Measurements from ENCODE around the gene MED22.
A peak's percentile ranks its signal among the peaks of the same experiment; 100 is the strongest.
"Not testable (repeated sequence)": the region's sequence is repeated elsewhere in the genome, so short reads cannot be mapped to it uniquely, and the experiment has no call there.

Gene MED22

GRCh38 chr9:133354766-133355165 lies 6.8 kb upstream of the MED22 start:
- DNase-seq = no peak

- DNase-seq = no peak
Measured at GRCh38 chr9:133353548-133353947, 5.6 kb upstream of the MED22 start.

- no peak for DNase-seq
Measured at GRCh38 chr9:133352635-133353340, 4.9 kb upstream of the MED22 start.

- DNase-seq = no peak
Measured at GRCh38 chr9:133351908-133352634, 4.1 kb upstream of the MED22 start.

- no peak for DNase-seq
Measured at GRCh38 chr9:133351526-133351907, 3.6 kb upstream of the MED22 start.

- DNase-seq = no peak
Measured at GRCh38 chr9:133349965-133350616, 2.2 kb upstream of the MED22 start.

GRCh38 chr9:133348718-133349573 lies 1.0 kb upstream of the MED22 start:
- DNase-seq = no peak

GRCh38 chr9:133347515-133347984 lies 381 bp downstream of the MED22 start:
- no peak for DNase-seq

- DNase-seq = no peak
Measured at GRCh38 chr9:133346021-133346785, 1.7 kb downstream of the MED22 start.

- no peak for DNase-seq
Measured at GRCh38 chr9:133345596-133345995, 2.3 kb downstream of the MED22 start.

GRCh38 chr9:133344979-133345378 lies 3.0 kb downstream of the MED22 start:
- no peak for DNase-seq

GRCh38 chr9:133344071-133344470 lies 3.9 kb downstream of the MED22 start:
- DNase-seq = no peak

- no peak for DNase-seq
Measured at GRCh38 chr9:133342570-133342969, 5.4 kb downstream of the MED22 start.

- DNase-seq = no peak
Measured at GRCh38 chr9:133342069-133342406, 5.9 kb downstream of the MED22 start.

GRCh38 chr9:133341369-133342068 lies 6.4 kb downstream of the MED22 start:
- DNase-seq = no peak

- no peak for DNase-seq
Measured at GRCh38 chr9:133340916-133341315, 7.0 kb downstream of the MED22 start.

- DNase-seq = no peak
Measured at GRCh38 chr9:133340256-133340655, 7.7 kb downstream of the MED22 start.

- no peak for DNase-seq
Measured at GRCh38 chr9:133339641-133340040, 8.3 kb downstream of the MED22 start.

- peak; percentile 29 for DNase-seq
Measured at GRCh38 chr9:133335924-133336811, 11.8 kb downstream of the MED22 start, which contains the start of gene SURF6. Gene SURF6, minus strand, starts transcription at chr9:133336188. Its CDS starts 56 bp downstream, at chr9:133336132.

GRCh38 chr9:133334888-133335287 lies 13.0 kb downstream of the MED22 start:
- not testable (repeated sequence) for DNase-seq

Measured in NCI-H1436 treated with DMSO at 0.1 percent for 48 hours (cell line).